ENCODE measurements around the gene PTRH1. TPM values are rescaled to one million over a fixed set of nuclear protein-coding genes. Genes with fewer than 3 reads are reported as not detected.

Gene PTRH1
- total RNA-seq, 1 experiment from 2014 or later: 10.6 TPM

- H3K27ac ChIP-seq (ENCODE audit: low read length): no peak overlapping the region
- no peaks in the 10 kb centered on the region for H3K9me3 ChIP-seq (ENCODE audit: low read length)
- no peak for DNase-seq
- no peaks in the 10 kb centered on the region for H3K79me2 ChIP-seq (ENCODE audit: low read length)
- H3K4me2 ChIP-seq (ENCODE audit: low read depth, low read length, poor library complexity, severe bottlenecking): no peak overlapping the region
- H3K36me3 ChIP-seq (ENCODE audit: insufficient read depth, low read length): no peaks in the 10 kb centered on the region
- H3K9ac ChIP-seq (ENCODE audit: low read length): no peak overlapping the region
- H3K9me2 ChIP-seq (replicated peaks; ENCODE audit: insufficient read depth, low read length): no peaks in the 10 kb centered on the region
- H3K27me3 ChIP-seq (ENCODE audit: low read length): no peaks in the 10 kb centered on the region
- no peaks in the 10 kb centered on the region for H4K20me1 ChIP-seq (ENCODE audit: insufficient read depth, low read depth, low read length)
- no peaks in the 10 kb centered on the region for H3K4me1 ChIP-seq (ENCODE audit: low read length)
- no peak overlapping the region for H3K4me3 ChIP-seq (ENCODE audit: low read length)
- H2AFZ ChIP-seq (ENCODE audit: low read length): no peak overlapping the region
Observed at GRCh38 chr9:127726871-127727270, 11.4 kb upstream of the PTRH1 start.

GRCh38 chr9:127724012-127724411 lies 8.5 kb upstream of the PTRH1 start:
- DNase-seq: no peak
- H3K9me3 ChIP-seq (ENCODE audit: low read length): no peaks in the 10 kb centered on the region
- H2AFZ ChIP-seq (ENCODE audit: low read length): no peak overlapping the region
- H3K9ac ChIP-seq (ENCODE audit: low read length): no peak overlapping the region
- no peaks in the 10 kb centered on the region for H3K36me3 ChIP-seq (ENCODE audit: insufficient read depth, low read length)
- H3K27ac ChIP-seq (ENCODE audit: low read length): no peak overlapping the region
- no peaks in the 10 kb centered on the region for H3K4me1 ChIP-seq (ENCODE audit: low read length)
- H3K9me2 ChIP-seq (replicated peaks; ENCODE audit: insufficient read depth, low read length): no peaks in the 10 kb centered on the region
- H3K27me3 ChIP-seq (ENCODE audit: low read length): no peaks in the 10 kb centered on the region
- H3K4me3 ChIP-seq (ENCODE audit: low read length): no peak overlapping the region
- H3K4me2 ChIP-seq (ENCODE audit: low read depth, low read length, poor library complexity, severe bottlenecking): no peak overlapping the region
- no peaks in the 10 kb centered on the region for H3K79me2 ChIP-seq (ENCODE audit: low read length)
- H4K20me1 ChIP-seq (ENCODE audit: insufficient read depth, low read depth, low read length): no peaks in the 10 kb centered on the region

- Histone ChIP-seq H3K4me1 (ENCODE audit: low read length) (no peaks in the 10 kb centered on the region), H2AFZ (ENCODE audit: low read length) (no peak overlapping the region), H3K9me2 (replicated peaks; ENCODE audit: insufficient read depth, low read length) (no peaks in the 10 kb centered on the region), H3K4me2 (ENCODE audit: low read depth, low read length, poor library complexity, severe bottlenecking) (no peak overlapping the region), H3K9me3 (ENCODE audit: low read length) (no peaks in the 10 kb centered on the region), H3K4me3 (ENCODE audit: low read length) (no peak overlapping the region), H4K20me1 (ENCODE audit: insufficient read depth, low read depth, low read length) (no peaks in the 10 kb centered on the region), H3K27ac (ENCODE audit: low read length) (no peak overlapping the region), H3K36me3 (ENCODE audit: insufficient read depth, low read length) (no peaks in the 10 kb centered on the region), H3K9ac (ENCODE audit: low read length) (no peak overlapping the region), H3K27me3 (ENCODE audit: low read length) (no peaks in the 10 kb centered on the region), H3K79me2 (ENCODE audit: low read length) (no peaks in the 10 kb centered on the region)
- DNase-seq: no peak
Observed at GRCh38 chr9:127723444-127723843, 8.0 kb upstream of the PTRH1 start.

- Histone ChIP-seq H3K4me1 (ENCODE audit: low read length) (no peaks in the 10 kb centered on the region), H2AFZ (ENCODE audit: low read length) (no peak overlapping the region), H3K9me2 (replicated peaks; ENCODE audit: insufficient read depth, low read length) (no peaks in the 10 kb centered on the region), H3K9me3 (ENCODE audit: low read length) (no peaks in the 10 kb centered on the region), H3K36me3 (ENCODE audit: insufficient read depth, low read length) (no peaks in the 10 kb centered on the region), H4K20me1 (ENCODE audit: insufficient read depth, low read depth, low read length) (no peaks in the 10 kb centered on the region), H3K9ac (ENCODE audit: low read length) (no peak overlapping the region), H3K27me3 (ENCODE audit: low read length) (no peaks in the 10 kb centered on the region), H3K4me3 (ENCODE audit: low read length) (no peak overlapping the region), H3K79me2 (ENCODE audit: low read length) (no peaks in the 10 kb centered on the region), H3K27ac (ENCODE audit: low read length) (no peak overlapping the region), H3K4me2 (ENCODE audit: low read depth, low read length, poor library complexity, severe bottlenecking) (no peak overlapping the region)
- DNase-seq: no peak
Observed at GRCh38 chr9:127723013-127723412, 7.5 kb upstream of the PTRH1 start.

- no peaks in the 10 kb centered on the region for H4K20me1 ChIP-seq (ENCODE audit: insufficient read depth, low read depth, low read length)
- H3K27ac ChIP-seq (ENCODE audit: low read length): no peak overlapping the region
- no peak for DNase-seq
- no peaks in the 10 kb centered on the region for H3K9me3 ChIP-seq (ENCODE audit: low read length)
- no peak overlapping the region for H3K4me2 ChIP-seq (ENCODE audit: low read depth, low read length, poor library complexity, severe bottlenecking)
- no peak overlapping the region for H3K9ac ChIP-seq (ENCODE audit: low read length)
- no peak overlapping the region for H2AFZ ChIP-seq (ENCODE audit: low read length)
- H3K4me1 ChIP-seq (ENCODE audit: low read length): no peaks in the 10 kb centered on the region
- H3K4me3 ChIP-seq (ENCODE audit: low read length): no peak overlapping the region
- no peaks in the 10 kb centered on the region for H3K9me2 ChIP-seq (replicated peaks; ENCODE audit: insufficient read depth, low read length)
- no peaks in the 10 kb centered on the region for H3K27me3 ChIP-seq (ENCODE audit: low read length)
- H3K36me3 ChIP-seq (ENCODE audit: insufficient read depth, low read length): no peaks in the 10 kb centered on the region
- H3K79me2 ChIP-seq (ENCODE audit: low read length): no peaks in the 10 kb centered on the region
Observed at GRCh38 chr9:127722055-127722745, 6.7 kb upstream of the PTRH1 start.

GRCh38 chr9:127721391-127721821 lies 5.9 kb upstream of the PTRH1 start:
- no peak overlapping the region for H3K4me3 ChIP-seq (ENCODE audit: low read length)
- no peaks in the 10 kb centered on the region for H3K9me2 ChIP-seq (replicated peaks; ENCODE audit: insufficient read depth, low read length)
- H3K9me3 ChIP-seq (ENCODE audit: low read length): no peaks in the 10 kb centered on the region
- H3K36me3 ChIP-seq (ENCODE audit: insufficient read depth, low read length): no peaks in the 10 kb centered on the region
- no peak overlapping the region for H3K9ac ChIP-seq (ENCODE audit: low read length)
- no peak for DNase-seq
- H2AFZ ChIP-seq (ENCODE audit: low read length): no peak overlapping the region
- no peaks in the 10 kb centered on the region for H3K79me2 ChIP-seq (ENCODE audit: low read length)
- peaks cover 1% of the 10 kb centered on the region for H3K4me1 ChIP-seq (ENCODE audit: low read length)
- no peak overlapping the region for H3K4me2 ChIP-seq (ENCODE audit: low read depth, low read length, poor library complexity, severe bottlenecking)
- H3K27me3 ChIP-seq (ENCODE audit: low read length): no peaks in the 10 kb centered on the region
- no peaks in the 10 kb centered on the region for H4K20me1 ChIP-seq (ENCODE audit: insufficient read depth, low read depth, low read length)
- no peak overlapping the region for H3K27ac ChIP-seq (ENCODE audit: low read length)

GRCh38 chr9:127720865-127721227 lies 5.4 kb upstream of the PTRH1 start:
- Histone ChIP-seq H3K36me3 (ENCODE audit: insufficient read depth, low read length) (no peaks in the 10 kb centered on the region), H2AFZ (ENCODE audit: low read length) (no peak overlapping the region), H3K9ac (ENCODE audit: low read length) (no peak overlapping the region), H3K4me2 (ENCODE audit: low read depth, low read length, poor library complexity, severe bottlenecking) (no peak overlapping the region), H3K4me3 (ENCODE audit: low read length) (no peak overlapping the region), H3K4me1 (ENCODE audit: low read length) (peaks cover 7% of the 10 kb centered on the region), H3K27me3 (ENCODE audit: low read length) (no peaks in the 10 kb centered on the region), H3K9me2 (replicated peaks; ENCODE audit: insufficient read depth, low read length) (no peaks in the 10 kb centered on the region), H4K20me1 (ENCODE audit: insufficient read depth, low read depth, low read length) (no peaks in the 10 kb centered on the region), H3K79me2 (ENCODE audit: low read length) (no peaks in the 10 kb centered on the region), H3K27ac (ENCODE audit: low read length) (no peak overlapping the region), H3K9me3 (ENCODE audit: low read length) (no peaks in the 10 kb centered on the region)
- DNase-seq: no peak

- Histone ChIP-seq H2AFZ (ENCODE audit: low read length) (no peak overlapping the region), H3K9me3 (ENCODE audit: low read length) (no peaks in the 10 kb centered on the region), H3K4me1 (ENCODE audit: low read length) (peaks cover 8% of the 10 kb centered on the region), H3K36me3 (ENCODE audit: insufficient read depth, low read length) (no peaks in the 10 kb centered on the region), H3K79me2 (ENCODE audit: low read length) (no peaks in the 10 kb centered on the region), H3K27ac (ENCODE audit: low read length) (no peak overlapping the region), H3K9ac (ENCODE audit: low read length) (no peak overlapping the region), H3K9me2 (replicated peaks; ENCODE audit: insufficient read depth, low read length) (no peaks in the 10 kb centered on the region), H4K20me1 (ENCODE audit: insufficient read depth, low read depth, low read length) (no peaks in the 10 kb centered on the region), H3K4me3 (ENCODE audit: low read length) (no peak overlapping the region), H3K27me3 (ENCODE audit: low read length) (no peaks in the 10 kb centered on the region), H3K4me2 (ENCODE audit: low read depth, low read length, poor library complexity, severe bottlenecking) (no peak overlapping the region)
- DNase-seq: no peak
Observed at GRCh38 chr9:127720031-127720864, 4.8 kb upstream of the PTRH1 start.
